GM12891 (cell line): Measurements from ENCODE around the gene GFM2.

Experiments used
- DNase-seq: peaks from one replicate; pipeline ENCODE4 v3.0.0; 2011; ENCODE audit warnings: low spot score; ENCODE audit not compliant: insufficient read length
- FAIRE-seq: peaks from 2 replicates; lab custom pipeline; 2011; peaks lifted over from hg19 to GRCh38; lab: Jason Lieb, UNC
- PAX5 ChIP-seq: IDR thresholded peaks from 2 replicates; pipeline ENCODE4 v1.6.1; 2011; ENCODE audit warnings: low read length, moderate library complexity, mild to moderate bottlenecking; ENCODE audit not compliant: insufficient read depth, severe bottlenecking
- POLR2A ChIP-seq: IDR thresholded peaks from 2 replicates; pipeline ENCODE4 v1.6.1; 2011; ENCODE audit warnings: low read depth, low read length, control low read depth
- POLR2AphosphoS5 ChIP-seq: IDR thresholded peaks from 2 replicates; pipeline ENCODE4 v1.6.1; 2011; ENCODE audit warnings: low read depth, low read length, control low read depth
- POU2F2 ChIP-seq: IDR thresholded peaks from 2 replicates; pipeline ENCODE4 v1.6.1; 2011; ENCODE audit warnings: low read depth, mild to moderate bottlenecking, control low read depth, low read length, moderate library complexity
- SPI1 ChIP-seq: IDR thresholded peaks from 2 replicates; pipeline ENCODE4 v1.6.1; 2011; ENCODE audit warnings: low read depth, low read length, control low read depth
- TAF1 ChIP-seq: IDR thresholded peaks from 2 replicates; pipeline ENCODE4 v1.6.1; 2011; ENCODE audit warnings: low read depth, low read length, control low read depth

GFM2 gene

GRCh38 chr5:74673011-74673790, 93.7 kb downstream of the GFM2 start:
- DNase-seq (no peak), FAIRE-seq (peak; percentile 20)
- no peak for TF ChIP-seq TAF1
- TF ChIP-seq SPI1 = no peak
- TF ChIP-seq POLR2AphosphoS5 = no peak
- TF ChIP-seq PAX5 = no peak
- no peak for TF ChIP-seq POU2F2
- TF ChIP-seq POLR2A = no peak

DNA sequence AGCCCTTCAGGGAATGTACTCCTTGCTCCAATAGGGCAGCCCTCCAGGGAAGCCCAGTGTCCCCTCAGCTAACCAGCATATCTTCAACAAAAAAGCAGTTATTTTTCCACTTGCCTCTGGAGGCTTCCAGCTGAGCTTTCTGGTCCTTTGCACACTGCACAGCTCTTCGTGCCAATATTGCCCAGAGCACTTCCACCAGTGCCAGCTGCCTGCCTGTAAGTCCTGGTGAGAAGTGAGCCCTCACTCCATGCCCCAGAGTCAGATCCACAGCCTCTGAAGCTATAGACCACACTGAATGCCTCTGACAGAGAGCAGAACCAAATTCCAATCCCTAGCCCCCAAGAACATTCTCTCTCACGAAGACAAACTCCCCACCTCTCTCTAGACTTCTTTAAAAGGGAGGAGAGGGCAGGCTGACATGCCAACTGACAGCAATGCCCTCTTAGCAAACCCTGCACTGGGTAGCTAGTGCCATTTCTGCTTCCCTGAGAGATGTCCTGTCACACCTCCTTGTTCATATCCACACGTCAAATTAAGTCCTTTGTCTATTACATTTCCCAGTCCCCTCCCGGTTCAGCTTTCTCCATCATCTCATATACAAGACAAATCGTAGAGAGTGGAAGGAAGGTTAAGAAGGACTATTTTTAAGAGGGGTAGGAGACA, 94.6 kb downstream of the GFM2 start:
- FAIRE-seq = no peak
- TF ChIP-seq PAX5 (no peak), SPI1 (no peak), TAF1 (no peak), POU2F2 (no peak), POLR2AphosphoS5 (no peak), POLR2A (no peak)

More for the DNA sequence above, 94.6 kb downstream of the GFM2 start:
- DNase-seq = no peak
